ENCODE results near the gene AK8.

Gene AK8

DNA sequence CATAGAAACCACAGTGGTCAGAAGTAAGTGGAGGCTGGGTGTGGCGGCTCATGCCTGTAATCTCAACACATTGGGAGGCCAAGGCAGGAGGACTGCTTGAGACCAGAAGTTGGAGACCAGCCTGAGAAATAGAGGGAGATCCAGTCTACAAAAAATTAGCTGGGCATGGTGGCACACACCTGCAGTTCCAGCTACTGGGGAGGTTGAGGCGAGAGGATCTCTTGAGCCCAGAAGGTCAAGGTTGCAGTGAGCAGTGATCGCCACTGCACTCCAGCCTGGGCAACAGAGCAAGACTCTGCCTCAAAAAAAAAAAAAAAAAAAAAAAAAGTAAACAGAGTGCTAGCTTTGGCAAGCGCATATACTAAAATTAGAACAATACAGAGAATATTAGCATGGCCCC is 24.6 kb downstream of the AK8 start:
- no peaks in the 10 kb centered on the region for H3K79me1 ChIP-seq (ENCODE audit: low read length)
- no peaks in the 10 kb centered on the region for H3K9me3 ChIP-seq (ENCODE audit: insufficient read depth, low read depth, low read length)
- H3K14ac ChIP-seq (ENCODE audit: low read length) = no peak overlapping the region
- no peak overlapping the region for H4K91ac ChIP-seq (ENCODE audit: low read depth, low read length)
- H2BK12ac ChIP-seq (ENCODE audit: low read length) = no peak overlapping the region
- WGBS (ENCODE audit: extremely low coverage, insufficient coverage, insufficient read length) = no CpG with 5 or more reads among the region's 4 CpGs
- H2AFZ ChIP-seq (ENCODE audit: insufficient read depth, low read length, poor library complexity) = no peak overlapping the region
- H2BK120ac ChIP-seq (ENCODE audit: insufficient read depth, low read length, poor library complexity) = no peak overlapping the region
- H3K4me2 ChIP-seq (ENCODE audit: low read length) = no peak overlapping the region
- no peaks in the 10 kb centered on the region for H3K36me3 ChIP-seq (ENCODE audit: control insufficient read depth in 1 of 2, insufficient read depth in 2 of 2, low read length in 2 of 2)
- H2BK5ac ChIP-seq (ENCODE audit: low read depth, low read length, poor library complexity) = no peak overlapping the region
- H3K27me3 ChIP-seq (ENCODE audit: insufficient read depth, low read length) = no peaks in the 10 kb centered on the region
- no peak for DNase-seq
- H3K18ac ChIP-seq (ENCODE audit: low read length) = no peak overlapping the region
- H3K23ac ChIP-seq (ENCODE audit: low read length) = no peak overlapping the region
- H3K4ac ChIP-seq (ENCODE audit: low read depth, low read length) = no peak overlapping the region
- no peak overlapping the region for H3K27ac ChIP-seq (ENCODE audit: low read depth, low read length)
- no peaks in the 10 kb centered on the region for H3K79me2 ChIP-seq (ENCODE audit: control insufficient read depth, insufficient read depth, low read length, poor library complexity)
- no peak overlapping the region for H3K4me3 ChIP-seq (ENCODE audit: low read depth, low read length)
- no peak overlapping the region for H3K9ac ChIP-seq (ENCODE audit: low read length)
- no peak overlapping the region for H4K12ac ChIP-seq (ENCODE audit: low read depth, low read length)
- no peaks in the 10 kb centered on the region for H3K4me1 ChIP-seq (ENCODE audit: control insufficient read depth in 1 of 2, insufficient read depth in 2 of 2, low read length in 2 of 2)
- H4K8ac ChIP-seq (ENCODE audit: low read depth, low read length) = no peak overlapping the region
- H2AK5ac ChIP-seq (ENCODE audit: low read length) = no peak overlapping the region

DNA sequence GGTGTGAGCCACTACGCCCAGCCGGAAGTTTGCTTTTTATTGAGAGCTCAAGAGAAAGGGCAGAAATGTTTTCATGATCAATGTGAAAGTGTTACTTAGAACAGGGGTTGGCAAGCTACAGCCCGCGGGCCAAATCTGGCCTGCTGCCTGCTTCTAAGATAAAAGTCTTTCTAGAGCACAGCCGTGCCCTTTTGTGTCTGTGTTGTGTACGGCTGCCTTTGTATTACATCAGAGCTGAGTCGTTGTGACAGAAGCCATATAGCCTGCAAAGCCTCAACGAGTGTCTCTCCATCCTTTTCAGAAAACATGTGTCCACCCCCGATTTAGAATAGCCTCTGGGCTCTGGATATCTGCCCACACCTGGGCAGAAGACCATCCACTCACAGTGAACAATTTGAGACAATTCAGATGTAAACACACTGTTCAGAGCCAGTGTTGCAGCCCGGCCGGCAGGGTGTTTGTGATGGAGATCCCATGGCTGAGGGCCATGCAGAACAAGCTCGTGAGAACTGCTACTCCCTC is 28.8 kb downstream of the AK8 start:
- no peak overlapping the region for H4K8ac ChIP-seq (ENCODE audit: low read depth, low read length)
- H3K79me1 ChIP-seq (ENCODE audit: low read length) = no peaks in the 10 kb centered on the region
- H2BK12ac ChIP-seq (ENCODE audit: low read length) = no peak overlapping the region
- no peak overlapping the region for H3K18ac ChIP-seq (ENCODE audit: low read length)
- no peak overlapping the region for H3K9ac ChIP-seq (ENCODE audit: low read length)
- no peaks in the 10 kb centered on the region for H3K27me3 ChIP-seq (ENCODE audit: insufficient read depth, low read length)
- H2AFZ ChIP-seq (ENCODE audit: insufficient read depth, low read length, poor library complexity) = no peak overlapping the region
- H3K9me3 ChIP-seq (ENCODE audit: insufficient read depth, low read depth, low read length) = no peaks in the 10 kb centered on the region
- H3K4me1 ChIP-seq (ENCODE audit: control insufficient read depth in 1 of 2, insufficient read depth in 2 of 2, low read length in 2 of 2) = no peaks in the 10 kb centered on the region
- no peak overlapping the region for H3K4me2 ChIP-seq (ENCODE audit: low read length)
- no peak overlapping the region for H2BK5ac ChIP-seq (ENCODE audit: low read depth, low read length, poor library complexity)
- no peak overlapping the region for H3K27ac ChIP-seq (ENCODE audit: low read depth, low read length)
- H3K4ac ChIP-seq (ENCODE audit: low read depth, low read length) = no peak overlapping the region
- H3K36me3 ChIP-seq (ENCODE audit: control insufficient read depth in 1 of 2, insufficient read depth in 2 of 2, low read length in 2 of 2) = no peaks in the 10 kb centered on the region
- no CpG with 5 or more reads among the region's 12 CpGs for WGBS (ENCODE audit: extremely low coverage, insufficient coverage, insufficient read length)
- DNase-seq = no peak
- no peak overlapping the region for H4K91ac ChIP-seq (ENCODE audit: low read depth, low read length)
- H3K23ac ChIP-seq (ENCODE audit: low read length) = no peak overlapping the region
- H3K14ac ChIP-seq (ENCODE audit: low read length) = no peak overlapping the region
- H2AK5ac ChIP-seq (ENCODE audit: low read length) = no peak overlapping the region
- H3K4me3 ChIP-seq (ENCODE audit: low read depth, low read length) = no peak overlapping the region
- H2BK120ac ChIP-seq (ENCODE audit: insufficient read depth, low read length, poor library complexity) = no peak overlapping the region
- no peak overlapping the region for H4K12ac ChIP-seq (ENCODE audit: low read depth, low read length)
- H3K79me2 ChIP-seq (ENCODE audit: control insufficient read depth, insufficient read depth, low read length, poor library complexity) = no peaks in the 10 kb centered on the region

DNA sequence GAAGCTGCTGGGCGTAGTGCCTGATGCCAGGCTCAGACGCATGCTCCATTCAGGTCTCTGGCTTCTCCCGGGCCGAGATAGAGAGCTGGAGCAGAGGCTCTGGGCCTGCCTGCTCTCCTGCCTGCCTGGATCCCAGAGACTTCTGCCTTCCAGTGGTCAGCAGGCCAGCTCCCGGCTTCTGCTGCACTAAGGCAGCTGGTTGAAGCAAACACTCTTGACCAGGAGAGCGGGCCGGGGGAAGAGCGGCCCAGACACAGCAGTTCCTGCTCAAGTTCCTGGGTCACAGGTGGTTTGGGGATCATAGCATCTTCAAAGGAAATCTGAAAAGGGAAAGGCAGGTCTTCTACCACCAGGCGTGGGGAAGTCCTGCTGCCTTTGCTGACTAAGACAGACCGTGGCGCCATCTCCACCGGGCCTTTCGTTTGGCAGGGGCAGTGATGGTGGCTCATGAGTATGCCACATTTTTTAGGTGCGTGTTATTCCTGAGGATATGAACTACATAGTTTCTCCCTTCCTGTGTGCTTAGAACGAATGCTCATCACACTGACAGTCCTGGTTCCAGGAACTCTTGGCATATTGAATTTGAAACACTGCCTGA is 31.1 kb downstream of the AK8 start:
- no CpG with 5 or more reads among the region's 15 CpGs for WGBS (ENCODE audit: extremely low coverage, insufficient coverage, insufficient read length)

DNA sequence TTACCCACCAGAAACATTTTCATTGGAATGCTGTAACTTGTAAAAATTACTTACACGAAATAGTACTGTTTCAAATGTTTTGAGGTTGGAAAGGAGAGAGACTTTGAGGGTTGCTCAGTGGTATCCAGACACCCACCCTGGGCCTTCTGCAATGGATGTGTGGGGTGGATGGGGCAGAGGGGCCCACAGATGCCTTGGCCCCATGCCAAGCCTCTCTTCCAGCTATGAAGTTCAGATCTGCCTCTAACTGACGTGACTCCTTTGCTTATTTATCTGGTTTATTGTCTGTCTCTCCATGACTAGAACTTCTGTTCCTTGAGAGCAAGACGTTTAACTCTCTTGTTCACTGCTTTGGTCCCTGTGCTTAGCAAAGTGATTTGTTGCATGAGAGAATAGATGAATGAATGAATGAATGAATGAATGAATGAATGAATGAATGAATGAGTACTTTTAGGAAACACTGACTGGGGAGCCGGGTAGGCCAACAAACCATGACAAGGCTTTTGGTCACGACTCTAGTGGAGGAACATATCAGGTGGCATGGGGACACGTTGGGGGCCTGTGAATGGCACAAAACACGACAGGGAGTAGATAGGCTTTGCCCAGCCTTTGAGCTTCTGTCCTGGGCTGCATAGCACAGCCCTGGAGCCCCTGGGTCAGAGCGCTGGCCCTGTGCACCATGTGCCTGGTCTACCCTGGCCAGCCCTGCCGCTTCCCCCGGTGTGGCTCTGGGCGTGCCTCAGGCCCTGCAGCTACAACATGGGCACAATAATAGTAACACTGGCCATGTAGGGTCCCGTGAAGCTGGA is 31.8 kb downstream of the AK8 start:
- Histone ChIP-seq H3K4me2 (ENCODE audit: low read length) (no peak overlapping the region), H3K9ac (ENCODE audit: low read length) (no peak overlapping the region), H4K91ac (ENCODE audit: low read depth, low read length) (no peak overlapping the region), H3K23ac (ENCODE audit: low read length) (no peak overlapping the region), H3K79me1 (ENCODE audit: low read length) (no peaks in the 10 kb centered on the region), H3K27ac (ENCODE audit: low read depth, low read length) (no peak overlapping the region), H3K4ac (ENCODE audit: low read depth, low read length) (no peak overlapping the region), H3K14ac (ENCODE audit: low read length) (no peak overlapping the region), H3K18ac (ENCODE audit: low read length) (no peak overlapping the region), H2AK5ac (ENCODE audit: low read length) (no peak overlapping the region), H4K8ac (ENCODE audit: low read depth, low read length) (no peak overlapping the region), H3K9me3 (ENCODE audit: insufficient read depth, low read depth, low read length) (no peaks in the 10 kb centered on the region), H2AFZ (ENCODE audit: insufficient read depth, low read length, poor library complexity) (no peak overlapping the region), H3K36me3 (ENCODE audit: control insufficient read depth in 1 of 2, insufficient read depth in 2 of 2, low read length in 2 of 2) (no peaks in the 10 kb centered on the region), H3K4me3 (ENCODE audit: low read depth, low read length) (no peak overlapping the region), H2BK5ac (ENCODE audit: low read depth, low read length, poor library complexity) (no peak overlapping the region), H3K79me2 (ENCODE audit: control insufficient read depth, insufficient read depth, low read length, poor library complexity) (no peaks in the 10 kb centered on the region), H2BK120ac (ENCODE audit: insufficient read depth, low read length, poor library complexity) (no peak overlapping the region), H2BK12ac (ENCODE audit: low read length) (no peak overlapping the region), H3K27me3 (ENCODE audit: insufficient read depth, low read length) (no peaks in the 10 kb centered on the region), H3K4me1 (ENCODE audit: control insufficient read depth in 1 of 2, insufficient read depth in 2 of 2, low read length in 2 of 2) (no peaks in the 10 kb centered on the region), H4K12ac (ENCODE audit: low read depth, low read length) (no peak overlapping the region)
- WGBS (ENCODE audit: extremely low coverage, insufficient coverage, insufficient read length) = no CpG with 5 or more reads among the region's 12 CpGs
- no peak for DNase-seq

More for the DNA sequence above, 31.1 kb downstream of the AK8 start:
- no peaks in the 10 kb centered on the region for H3K79me2 ChIP-seq (ENCODE audit: control insufficient read depth, insufficient read depth, low read length, poor library complexity)
- H3K14ac ChIP-seq (ENCODE audit: low read length) = no peak overlapping the region
- no peak overlapping the region for H3K4me2 ChIP-seq (ENCODE audit: low read length)
- H3K23ac ChIP-seq (ENCODE audit: low read length) = no peak overlapping the region
- no peaks in the 10 kb centered on the region for H3K27me3 ChIP-seq (ENCODE audit: insufficient read depth, low read length)
- no peak overlapping the region for H3K18ac ChIP-seq (ENCODE audit: low read length)
- no peaks in the 10 kb centered on the region for H3K36me3 ChIP-seq (ENCODE audit: control insufficient read depth in 1 of 2, insufficient read depth in 2 of 2, low read length in 2 of 2)
- DNase-seq = no peak
- no peaks in the 10 kb centered on the region for H3K9me3 ChIP-seq (ENCODE audit: insufficient read depth, low read depth, low read length)
- peak overlapping the region; percentile 10 for H3K4me3 ChIP-seq (ENCODE audit: low read depth, low read length)
- H2AFZ ChIP-seq (ENCODE audit: insufficient read depth, low read length, poor library complexity) = no peak overlapping the region
- no peak overlapping the region for H3K9ac ChIP-seq (ENCODE audit: low read length)
- no peaks in the 10 kb centered on the region for H3K4me1 ChIP-seq (ENCODE audit: control insufficient read depth in 1 of 2, insufficient read depth in 2 of 2, low read length in 2 of 2)
- no peak overlapping the region for H2BK120ac ChIP-seq (ENCODE audit: insufficient read depth, low read length, poor library complexity)
- H2BK12ac ChIP-seq (ENCODE audit: low read length) = no peak overlapping the region
- H3K27ac ChIP-seq (ENCODE audit: low read depth, low read length) = no peak overlapping the region
- no peak overlapping the region for H2AK5ac ChIP-seq (ENCODE audit: low read length)
- H4K12ac ChIP-seq (ENCODE audit: low read depth, low read length) = no peak overlapping the region
- H3K4ac ChIP-seq (ENCODE audit: low read depth, low read length) = no peak overlapping the region
- no peak overlapping the region for H2BK5ac ChIP-seq (ENCODE audit: low read depth, low read length, poor library complexity)
- no peak overlapping the region for H4K91ac ChIP-seq (ENCODE audit: low read depth, low read length)
- no peaks in the 10 kb centered on the region for H3K79me1 ChIP-seq (ENCODE audit: low read length)
- H4K8ac ChIP-seq (ENCODE audit: low read depth, low read length) = no peak overlapping the region
